HG03108 (cell line): Measurements from ENCODE around the gene SLC16A5.
"Not testable (repeated sequence)": the region's sequence is repeated elsewhere in the genome, so short reads cannot be mapped to it uniquely, and the experiment has no call there.

ENCODE experiments used
- ATAC-seq: cut with Tn5 transposase; IDR thresholded peaks from one replicate; pipeline ENCODE4 v1.9.1; 2021; ENCODE audit warnings: moderate library complexity; ENCODE audit not compliant: unreplicated experiment

SLC16A5 gene

DNA sequence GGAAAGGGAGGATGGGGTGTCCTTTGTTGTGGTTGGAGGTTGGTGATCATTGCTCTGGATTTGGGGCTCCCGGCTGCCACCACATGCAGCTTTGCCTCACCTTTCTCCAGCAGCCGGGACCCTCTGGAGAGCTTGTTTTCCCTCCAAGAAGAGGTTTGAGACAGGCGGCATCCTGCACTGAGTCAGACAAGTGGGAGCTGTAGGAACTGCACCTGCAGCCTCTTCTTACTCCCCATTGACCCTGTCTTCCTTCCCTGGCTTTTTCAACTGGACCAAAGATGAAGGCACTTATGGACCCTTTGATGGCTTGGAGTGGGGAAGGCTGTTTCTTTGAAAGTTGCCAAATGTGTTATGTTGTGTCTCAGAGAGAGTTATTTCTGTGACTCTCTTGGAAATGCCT, 24.1 kb upstream of the SLC16A5 start:
- ATAC-seq = no peak

- no peak for ATAC-seq
Observed at GRCh38 chr17:75064040-75064439, 23.7 kb upstream of the SLC16A5 start.

GRCh38 chr17:75064460-75064859, 23.3 kb upstream of the SLC16A5 start:
- ATAC-seq = no peak

DNA sequence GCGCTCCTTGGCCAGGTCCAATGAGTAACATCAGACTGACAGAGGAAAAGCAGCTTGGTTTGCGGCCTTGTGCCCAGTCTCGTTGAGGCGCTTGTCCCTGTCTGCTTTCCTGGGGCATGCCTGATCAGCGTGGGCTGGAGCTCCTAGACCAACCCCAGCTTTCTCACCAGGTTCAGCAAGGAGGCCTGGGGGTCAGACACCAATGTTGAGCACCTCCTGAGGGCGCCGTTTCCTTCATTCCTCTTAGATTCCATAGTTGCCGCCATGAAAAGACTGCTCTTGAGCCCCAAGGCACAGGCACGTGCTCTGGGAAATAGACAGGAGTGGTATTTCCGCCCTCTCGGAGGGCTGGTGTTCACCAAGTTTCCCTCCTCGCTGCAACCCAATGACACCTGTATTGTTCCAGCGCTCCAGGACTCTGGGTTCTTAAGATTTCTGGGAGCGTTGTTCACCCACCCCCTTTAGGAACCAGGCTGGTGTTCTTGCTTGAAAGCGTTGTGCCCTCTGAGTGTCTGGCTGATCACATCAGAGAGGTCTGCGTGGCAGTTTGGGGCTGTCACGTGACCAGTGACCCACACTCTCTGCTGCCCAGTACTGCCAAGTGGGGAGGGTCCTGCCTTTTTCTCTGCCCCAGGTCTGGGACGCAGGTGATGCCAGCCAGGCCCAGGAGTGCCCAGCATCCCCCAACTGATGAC, 22.7 kb upstream of the SLC16A5 start:
- ATAC-seq = no peak

- no peak for ATAC-seq
Observed at GRCh38 chr17:75065562-75066151, 22.1 kb upstream of the SLC16A5 start.

DNA sequence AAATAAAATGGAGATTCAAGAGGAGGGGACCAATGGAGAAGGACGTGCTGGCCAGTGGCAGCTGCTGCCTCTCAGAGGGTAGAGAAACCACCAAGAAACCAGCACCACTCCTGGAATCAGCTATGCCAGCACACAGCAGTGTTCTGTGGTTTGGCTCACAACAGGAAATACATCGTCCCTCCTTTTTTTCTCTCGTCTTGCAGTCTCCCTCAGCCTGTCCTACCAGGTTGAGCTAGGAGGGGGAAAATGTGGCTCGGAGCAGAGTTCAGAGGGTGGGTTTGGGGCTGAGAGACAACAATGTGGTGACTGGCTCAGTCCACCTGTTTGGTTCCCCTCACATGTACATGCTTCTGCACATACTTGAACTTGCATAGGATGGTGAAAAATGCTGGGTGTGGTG, 19.9 kb upstream of the SLC16A5 start:
- no peak for ATAC-seq

DNA sequence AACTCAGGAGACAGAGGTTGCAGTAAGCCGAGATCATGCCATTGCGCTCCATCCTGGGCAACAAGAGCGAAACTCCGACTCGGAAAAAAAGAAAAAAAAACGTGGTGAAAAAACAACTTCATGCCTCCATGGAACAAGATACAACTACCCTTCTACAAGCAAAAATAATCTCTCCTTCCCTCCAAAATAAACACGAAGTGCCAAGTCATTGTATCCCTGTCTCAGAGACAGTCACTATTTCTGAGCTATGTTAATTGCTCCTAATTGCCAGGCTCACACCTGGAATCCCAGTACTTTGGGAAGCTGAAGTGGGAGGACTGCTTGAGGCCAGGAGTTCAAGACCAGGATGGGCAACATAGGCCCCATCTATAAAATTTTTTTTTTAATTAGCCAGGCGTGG, 19.0 kb upstream of the SLC16A5 start:
- no peak for ATAC-seq

GRCh38 chr17:75069783-75070182, 18.0 kb upstream of the SLC16A5 start:
- no peak for ATAC-seq

DNA sequence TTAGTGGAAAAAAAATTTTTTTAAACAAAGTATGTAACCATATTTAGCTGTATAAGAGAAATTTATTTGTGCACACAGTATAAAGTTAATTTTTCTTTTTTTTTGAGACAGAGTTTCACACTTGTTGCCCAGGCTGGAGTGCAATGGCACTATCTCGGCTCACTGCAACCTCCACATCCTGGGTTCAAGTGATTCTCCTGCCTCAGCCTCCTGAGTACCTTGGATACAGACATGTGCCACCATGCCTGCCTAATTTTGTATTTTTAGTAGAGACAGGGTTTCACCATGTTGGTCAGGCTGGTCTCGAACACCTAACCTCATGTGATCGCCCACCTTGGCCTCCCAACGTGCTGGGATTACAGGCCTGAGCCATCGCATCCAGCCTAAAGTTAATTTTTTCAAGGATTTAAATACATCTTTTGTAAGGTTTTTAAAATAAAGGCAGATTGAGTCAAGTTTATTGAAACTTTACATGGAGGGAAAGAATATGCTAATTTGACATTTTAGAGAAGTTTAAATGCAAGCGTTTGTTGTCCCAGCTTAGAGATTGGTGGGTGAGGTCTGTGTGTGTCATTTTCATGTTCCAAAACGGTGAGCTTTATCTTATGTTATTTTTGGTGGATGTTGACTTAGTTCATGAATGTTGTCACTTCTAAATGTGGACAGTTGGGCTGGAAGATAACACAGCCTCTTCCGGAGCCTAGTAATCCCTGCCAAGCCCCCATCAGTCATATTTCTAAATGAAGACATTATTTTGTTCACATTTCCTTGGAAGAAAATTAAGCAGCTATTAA, 16.1 kb upstream of the SLC16A5 start:
- ATAC-seq = not testable (repeated sequence)

GRCh38 chr17:75072909-75073308, 14.8 kb upstream of the SLC16A5 start:
- ATAC-seq = not testable (repeated sequence)

DNA sequence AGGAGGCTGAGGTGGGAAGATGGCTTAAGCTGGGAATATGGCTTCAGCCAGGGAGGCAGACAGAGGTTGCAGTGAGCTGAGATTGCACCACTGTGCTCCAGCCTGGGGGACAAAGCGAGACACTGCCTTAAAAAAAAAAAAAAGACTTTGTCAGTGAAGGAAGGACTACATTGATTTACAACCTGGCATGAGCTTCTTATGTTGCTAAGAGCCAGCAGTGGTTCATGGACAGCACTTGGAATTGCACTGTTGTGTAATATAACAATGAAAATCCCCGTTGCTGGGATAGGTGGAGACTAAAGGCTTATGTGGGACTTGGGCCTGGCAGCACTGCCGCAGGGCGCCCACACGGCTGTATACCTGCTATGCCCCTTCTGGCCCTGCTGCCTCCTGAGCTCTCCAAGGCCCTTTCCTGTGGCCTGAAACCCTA, 14.1 kb upstream of the SLC16A5 start:
- ATAC-seq = no peak

DNA sequence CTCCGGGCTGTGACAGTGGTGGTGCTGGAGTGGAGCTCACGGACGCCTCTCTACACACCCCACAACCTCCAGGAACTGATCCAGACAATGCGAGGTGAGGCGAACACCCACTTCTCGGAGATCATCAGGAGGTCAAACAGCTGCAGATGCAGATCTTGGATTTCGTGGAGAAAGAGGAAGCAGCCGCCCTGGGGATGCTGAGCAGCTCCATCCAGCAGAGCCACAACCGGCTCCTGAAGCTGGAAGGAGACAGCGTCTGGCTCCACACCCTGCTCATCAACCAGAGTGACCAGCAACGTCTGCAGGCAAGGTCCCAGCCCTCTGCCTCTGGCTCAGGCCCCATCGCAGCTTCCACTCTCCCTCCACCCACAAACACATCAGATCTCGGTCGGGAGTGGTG, 13.2 kb upstream of the SLC16A5 start:
- ATAC-seq = no peak

GRCh38 chr17:75075597-75076336, 12.0 kb upstream of the SLC16A5 start:
- no peak for ATAC-seq

GRCh38 chr17:75077072-75077495, 10.7 kb upstream of the SLC16A5 start:
- peak; percentile 7 for ATAC-seq

GRCh38 chr17:75077496-75078283, 10.1 kb upstream of the SLC16A5 start:
- ATAC-seq = peak; percentile 40

DNA sequence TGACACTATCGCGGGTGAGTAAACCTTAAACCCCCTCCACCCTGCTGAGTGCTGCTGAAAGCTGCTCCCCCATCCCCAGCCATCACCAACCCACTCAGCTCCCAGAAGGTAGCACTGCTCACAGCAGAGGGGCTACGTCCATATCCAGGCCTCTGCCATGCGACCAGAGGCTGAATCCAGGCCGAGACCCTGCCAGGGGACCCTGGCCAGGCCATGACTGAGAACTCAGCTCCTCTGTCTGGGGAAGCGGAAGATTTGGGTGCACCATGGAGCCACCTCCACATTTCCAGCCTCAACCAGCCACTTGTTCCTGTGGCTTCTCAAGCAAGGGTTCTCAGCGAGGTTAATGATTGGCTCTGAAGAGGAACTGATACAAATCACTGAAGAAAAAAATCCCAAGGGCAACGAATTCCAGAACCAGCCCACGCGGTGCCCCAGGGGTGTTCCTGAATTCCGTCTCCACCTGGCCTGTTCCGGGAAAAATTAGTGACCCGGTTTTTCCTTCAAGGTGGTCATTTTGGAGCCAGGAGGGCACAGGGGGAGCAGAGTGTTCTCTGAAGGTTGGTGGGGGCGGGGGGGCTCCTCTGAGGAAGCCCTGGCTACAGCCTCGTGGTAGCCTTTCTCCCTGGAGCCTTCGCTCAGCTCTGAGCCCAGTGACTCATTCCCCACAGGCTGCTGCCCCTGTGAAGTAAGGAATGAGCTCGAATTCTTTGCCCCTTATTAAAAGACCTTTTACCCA, 9.3 kb upstream of the SLC16A5 start:
- peak; percentile 40 for ATAC-seq

- no peak for ATAC-seq
Observed at GRCh38 chr17:75079023-75079373, 8.8 kb upstream of the SLC16A5 start.

DNA sequence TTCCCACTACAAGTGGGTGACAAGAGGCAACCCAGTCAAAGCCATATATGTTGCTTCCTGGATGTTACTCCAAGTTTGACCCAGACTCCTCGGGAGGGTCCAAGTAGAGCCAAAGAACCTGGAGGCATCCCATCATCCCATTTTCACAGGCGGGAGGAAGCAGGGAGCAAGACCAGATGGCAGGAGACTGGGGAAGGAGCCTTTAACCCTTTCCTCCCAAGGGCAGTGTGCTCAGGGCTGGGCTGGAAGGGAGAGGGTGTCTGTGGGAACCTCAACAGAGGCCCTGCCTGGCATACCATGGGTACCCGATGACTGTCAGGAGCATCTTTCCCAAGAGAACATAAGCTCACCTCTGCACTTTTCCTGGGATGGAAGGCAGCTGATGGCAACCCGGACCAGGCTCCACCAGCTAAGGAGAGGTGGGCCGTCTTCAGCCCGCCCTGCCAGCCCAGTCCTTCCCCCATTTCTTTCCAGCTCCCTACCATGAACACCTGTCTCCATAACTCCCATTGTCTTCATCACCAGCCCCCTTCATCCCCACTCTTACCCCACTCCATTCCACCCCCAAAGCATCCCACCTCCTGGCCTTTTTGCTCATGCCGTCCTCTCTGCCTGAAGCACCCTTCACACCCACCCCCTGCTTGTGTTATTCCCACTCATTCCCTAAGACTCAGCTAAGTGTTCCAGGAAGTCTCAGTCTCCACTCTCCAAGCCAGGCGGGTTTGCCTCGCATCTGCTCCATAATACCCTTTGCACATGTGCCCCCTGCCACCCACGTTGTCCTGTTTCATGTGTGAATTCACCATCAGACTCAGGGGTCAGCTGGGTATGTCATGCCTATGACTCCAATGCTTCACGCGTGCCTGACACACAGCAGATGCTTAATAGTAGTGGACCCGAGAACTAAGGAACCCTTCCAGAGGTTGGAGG, 5.9 kb upstream of the SLC16A5 start:
- no peak for ATAC-seq

- no peak for ATAC-seq
Observed at GRCh38 chr17:75082683-75083082, 5.1 kb upstream of the SLC16A5 start.
